Measurements from ENCODE around the gene VSTM2L. TPM values are rescaled to one million over a fixed set of nuclear protein-coding genes. Genes with fewer than 3 reads are reported as not detected.

VSTM2L gene
- total RNA-seq, 1 donor, result 1.4 TPM

DNA sequence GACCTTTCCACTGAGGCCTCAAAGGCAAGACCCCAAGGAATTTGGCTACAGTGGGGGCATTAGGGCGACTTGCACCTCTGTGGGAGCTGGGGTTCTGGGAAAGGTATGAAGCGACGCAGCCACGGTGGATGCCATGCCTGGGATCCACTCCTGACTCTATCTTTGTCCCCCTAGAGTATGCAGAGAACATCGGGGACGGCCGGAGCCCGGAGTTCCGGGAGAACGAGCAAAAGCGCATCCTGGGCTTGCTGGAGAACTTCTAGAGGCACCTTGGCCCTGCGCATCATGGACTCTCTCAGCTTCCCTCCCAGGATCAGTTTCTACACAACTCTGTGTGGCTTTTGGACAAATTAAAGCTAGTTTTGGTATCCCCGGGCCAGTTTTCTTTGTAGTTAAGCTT lies 31.2 kb upstream of the VSTM2L start:
- TF ChIP-seq CTCF (IDR thresholded peaks at IDR 0.05; ENCODE audit: insufficient read depth, low read length), result no peak
- DNase-seq (ENCODE audit: low read depth), result no peak
- no peak overlapping the region for H3K4me3 ChIP-seq (ENCODE audit: low read depth, low read length)

DNA sequence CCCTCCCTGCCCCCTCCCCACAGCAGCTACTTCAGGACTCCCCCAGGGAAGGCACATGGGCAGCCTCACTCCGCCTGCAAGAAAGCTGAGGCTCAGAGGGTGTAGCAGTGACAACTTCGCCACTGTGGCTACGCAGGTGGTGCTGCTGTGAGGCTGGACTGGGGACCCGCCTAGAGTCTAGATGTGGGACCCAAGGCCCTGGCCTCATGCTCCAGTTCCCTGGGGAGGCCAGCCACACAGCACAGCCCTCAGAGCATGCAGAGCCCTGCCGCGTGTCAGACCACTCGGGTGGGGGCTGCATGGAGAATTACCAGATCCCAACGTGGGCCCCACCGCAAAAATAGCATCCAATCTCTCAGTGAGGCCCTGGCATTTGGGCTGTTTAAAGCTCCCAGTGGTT lies 30.8 kb upstream of the VSTM2L start:
- no peak overlapping the region for H3K4me3 ChIP-seq (ENCODE audit: low read depth, low read length)
- TF ChIP-seq CTCF (IDR thresholded peaks at IDR 0.05; ENCODE audit: insufficient read depth, low read length), result no peak
- no peak for DNase-seq (ENCODE audit: low read depth)

- no peak for TF ChIP-seq CTCF (IDR thresholded peaks at IDR 0.05; ENCODE audit: insufficient read depth, low read length)
- H3K4me3 ChIP-seq (ENCODE audit: low read depth, low read length), result no peak overlapping the region
- DNase-seq (ENCODE audit: low read depth), result no peak
These were observed 29.0 kb upstream of the VSTM2L start for GRCh38 chr20:37873884-37874283.

DNA sequence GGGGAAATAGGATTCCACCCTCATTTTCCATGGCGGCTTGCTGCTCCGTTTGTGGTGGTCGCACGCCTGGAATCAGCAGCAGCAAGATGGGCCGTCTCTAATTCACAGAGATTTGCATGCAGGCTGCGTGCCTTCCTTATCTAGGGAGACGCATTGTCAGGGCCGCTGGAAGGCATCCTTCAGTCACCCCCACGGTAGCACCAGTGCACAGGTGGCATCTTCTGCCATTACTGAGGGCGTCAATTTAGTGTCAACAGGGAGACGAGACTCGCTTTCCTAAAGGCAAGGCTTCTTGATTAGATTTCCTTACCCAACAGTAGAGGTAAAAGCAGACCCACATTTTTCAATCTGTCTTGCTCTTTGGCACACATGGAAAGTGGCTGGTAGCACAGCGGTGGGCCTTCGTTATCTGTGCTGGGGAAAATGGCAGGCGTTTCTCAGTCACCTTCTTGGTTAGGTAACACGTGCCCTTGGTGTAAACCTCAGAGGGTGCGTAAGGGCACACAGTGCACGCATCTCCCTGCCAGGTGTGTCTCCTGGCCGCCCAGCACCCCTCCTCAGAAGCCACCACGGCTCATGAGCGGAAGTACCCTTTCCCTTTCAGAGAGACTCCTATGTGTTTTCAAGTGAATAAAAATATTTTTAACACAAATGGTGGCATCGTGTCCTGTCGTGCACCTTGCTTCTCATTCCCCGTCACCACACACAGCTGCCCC lies 27.3 kb upstream of the VSTM2L start:
- no peak for DNase-seq (ENCODE audit: low read depth)
- TF ChIP-seq CTCF (IDR thresholded peaks at IDR 0.05; ENCODE audit: insufficient read depth, low read length), result no peak
- no peak overlapping the region for H3K4me3 ChIP-seq (ENCODE audit: low read depth, low read length)

GRCh38 chr20:37876863-37877262 lies 26.1 kb upstream of the VSTM2L start:
- H3K4me3 ChIP-seq (ENCODE audit: low read depth, low read length), result no peak overlapping the region
- no peak for DNase-seq (ENCODE audit: low read depth)
- TF ChIP-seq CTCF (IDR thresholded peaks at IDR 0.05; ENCODE audit: insufficient read depth, low read length), result no peak

GRCh38 chr20:37877832-37878772 lies 24.8 kb upstream of the VSTM2L start:
- TF ChIP-seq CTCF (IDR thresholded peaks at IDR 0.05; ENCODE audit: insufficient read depth, low read length), result no peak
- DNase-seq (ENCODE audit: low read depth), result no peak
- H3K4me3 ChIP-seq (ENCODE audit: low read depth, low read length), result no peak overlapping the region
